OCI-LY3 (cell line): ENCODE data around the gene DIO3.

ENCODE experiments used
- H2AFZ ChIP-seq: fragments of 200-600, 300-600 bp; shearing (Covaris generic); 2 replicates; pipeline ENCODE4 v1.6.0; 2014; ENCODE audit warnings: antibody characterized with exemption, low read depth, low read length
- H3K27ac ChIP-seq: fragments of 200-600, 300-600 bp; sonication (generic); 2 replicates; pipeline ENCODE4 v1.5.1; 2014; ENCODE audit warnings: mild to moderate bottlenecking, low read length, moderate library complexity, mixed read lengths
- H3K27me3 ChIP-seq: fragments of 200-600, 300-600 bp; sonication (generic); 2 replicates; pipeline ENCODE4 v1.6.1; 2014; ENCODE audit warnings: low read depth, low read length, mixed read lengths
- H3K36me3 ChIP-seq: fragments of 200-600, 300-600 bp; sonication (generic); replicated peaks from 2 replicates; pipeline ENCODE3; 2014; ENCODE audit warnings: low read depth, low read length, mixed read lengths
- H3K4me1 ChIP-seq: fragments of 300-600, 200-600 bp; sonication (generic); 2 replicates; pipeline ENCODE4 v1.6.1; 2014; ENCODE audit warnings: low read length, mixed read lengths
- H3K4me2 ChIP-seq: fragments of 200-600, 300-600 bp; sonication (generic); 2 replicates; pipeline ENCODE4 v1.6.1; 2014; ENCODE audit warnings: low read length, mixed read lengths
- H3K4me3 ChIP-seq: fragments of 300-600, 200-600 bp; sonication (generic); 2 replicates; pipeline ENCODE4 v1.5.1; 2014; ENCODE audit warnings: antibody characterized with exemption, mild to moderate bottlenecking, low read length, moderate library complexity
- H3K79me2 ChIP-seq: fragments of 300-600, 200-600 bp; shearing (Covaris generic); 2 replicates; pipeline ENCODE4 v1.6.1; 2014; ENCODE audit warnings: mild to moderate bottlenecking, low read length, mixed read lengths
- H3K9ac ChIP-seq: fragments of 300-600, 200-600 bp; shearing (Covaris generic); 2 replicates; pipeline ENCODE4 v1.6.0; 2014; ENCODE audit warnings: mild to moderate bottlenecking, low read length, moderate library complexity
- H3K9me3 ChIP-seq: fragments of 200-600, 300-600 bp; shearing (Covaris generic); 2 replicates; pipeline ENCODE4 v1.6.1; 2014; ENCODE audit warnings: low read length, mixed read lengths; ENCODE audit not compliant: insufficient read depth
- H4K20me1 ChIP-seq: fragments of 200-600, 300-600 bp; sonication (generic); 2 replicates; pipeline ENCODE4 v1.6.1; 2016; ENCODE audit warnings: low read length, mixed read lengths; ENCODE audit not compliant: insufficient read depth
- EZH2phosphoT487 ChIP-seq: fragments of 200-600 bp; shearing (Covaris generic); IDR thresholded peaks from 2 replicates; pipeline ENCODE4 v1.6.1; 2018; ENCODE audit warnings: antibody characterized with exemption, mixed run types, low read depth
- TF ChIP-seq, protein P1 (sequence below): fragments of 200-600, 300-600 bp; sonication (generic); IDR thresholded peaks from 2 replicates; pipeline ENCODE4 v1.5.1; 2014; ENCODE audit warnings: antibody characterized with exemption, low read length, low read depth

The DIO3 gene

DNA sequence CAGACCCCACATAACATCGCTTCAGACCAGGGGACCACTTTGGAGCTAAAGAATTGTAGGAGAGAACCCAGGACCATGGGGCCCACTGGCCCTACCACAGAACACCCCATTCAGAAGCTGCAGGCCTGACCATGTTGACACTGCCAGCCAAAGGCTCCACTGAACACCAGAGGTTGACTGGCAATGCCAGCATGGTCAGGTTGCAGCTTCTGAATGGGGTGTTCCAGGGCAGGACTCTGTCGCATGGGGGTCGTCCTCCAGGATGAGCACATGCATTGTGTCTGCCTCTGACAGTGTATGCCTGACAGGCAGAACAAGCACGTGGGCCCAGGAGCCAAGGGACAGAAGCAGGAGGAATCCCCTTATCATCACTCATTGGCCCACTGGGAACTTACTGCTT is 34.1 kb downstream of the DIO3 start:
- Histone ChIP-seq H3K4me2 (no peak overlapping the region), H3K27me3 (no peaks in the 10 kb centered on the region), H2AFZ (no peak overlapping the region), H4K20me1 (no peaks in the 10 kb centered on the region), H3K79me2 (no peaks in the 10 kb centered on the region), H3K4me1 (peaks cover 4% of the 10 kb centered on the region; the same call in 1 of the 2 replicates), H3K9me3 (no peaks in the 10 kb centered on the region), H3K27ac (no peak overlapping the region), H3K4me3 (no peak overlapping the region), H3K36me3 (no peaks in the 10 kb centered on the region), H3K9ac (no peak overlapping the region)
- no peak for TF ChIP-seq EZH2phosphoT487
- TF ChIP-seq, protein P1, sequence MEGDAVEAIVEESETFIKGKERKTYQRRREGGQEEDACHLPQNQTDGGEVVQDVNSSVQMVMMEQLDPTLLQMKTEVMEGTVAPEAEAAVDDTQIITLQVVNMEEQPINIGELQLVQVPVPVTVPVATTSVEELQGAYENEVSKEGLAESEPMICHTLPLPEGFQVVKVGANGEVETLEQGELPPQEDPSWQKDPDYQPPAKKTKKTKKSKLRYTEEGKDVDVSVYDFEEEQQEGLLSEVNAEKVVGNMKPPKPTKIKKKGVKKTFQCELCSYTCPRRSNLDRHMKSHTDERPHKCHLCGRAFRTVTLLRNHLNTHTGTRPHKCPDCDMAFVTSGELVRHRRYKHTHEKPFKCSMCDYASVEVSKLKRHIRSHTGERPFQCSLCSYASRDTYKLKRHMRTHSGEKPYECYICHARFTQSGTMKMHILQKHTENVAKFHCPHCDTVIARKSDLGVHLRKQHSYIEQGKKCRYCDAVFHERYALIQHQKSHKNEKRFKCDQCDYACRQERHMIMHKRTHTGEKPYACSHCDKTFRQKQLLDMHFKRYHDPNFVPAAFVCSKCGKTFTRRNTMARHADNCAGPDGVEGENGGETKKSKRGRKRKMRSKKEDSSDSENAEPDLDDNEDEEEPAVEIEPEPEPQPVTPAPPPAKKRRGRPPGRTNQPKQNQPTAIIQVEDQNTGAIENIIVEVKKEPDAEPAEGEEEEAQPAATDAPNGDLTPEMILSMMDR = no peak

DNA sequence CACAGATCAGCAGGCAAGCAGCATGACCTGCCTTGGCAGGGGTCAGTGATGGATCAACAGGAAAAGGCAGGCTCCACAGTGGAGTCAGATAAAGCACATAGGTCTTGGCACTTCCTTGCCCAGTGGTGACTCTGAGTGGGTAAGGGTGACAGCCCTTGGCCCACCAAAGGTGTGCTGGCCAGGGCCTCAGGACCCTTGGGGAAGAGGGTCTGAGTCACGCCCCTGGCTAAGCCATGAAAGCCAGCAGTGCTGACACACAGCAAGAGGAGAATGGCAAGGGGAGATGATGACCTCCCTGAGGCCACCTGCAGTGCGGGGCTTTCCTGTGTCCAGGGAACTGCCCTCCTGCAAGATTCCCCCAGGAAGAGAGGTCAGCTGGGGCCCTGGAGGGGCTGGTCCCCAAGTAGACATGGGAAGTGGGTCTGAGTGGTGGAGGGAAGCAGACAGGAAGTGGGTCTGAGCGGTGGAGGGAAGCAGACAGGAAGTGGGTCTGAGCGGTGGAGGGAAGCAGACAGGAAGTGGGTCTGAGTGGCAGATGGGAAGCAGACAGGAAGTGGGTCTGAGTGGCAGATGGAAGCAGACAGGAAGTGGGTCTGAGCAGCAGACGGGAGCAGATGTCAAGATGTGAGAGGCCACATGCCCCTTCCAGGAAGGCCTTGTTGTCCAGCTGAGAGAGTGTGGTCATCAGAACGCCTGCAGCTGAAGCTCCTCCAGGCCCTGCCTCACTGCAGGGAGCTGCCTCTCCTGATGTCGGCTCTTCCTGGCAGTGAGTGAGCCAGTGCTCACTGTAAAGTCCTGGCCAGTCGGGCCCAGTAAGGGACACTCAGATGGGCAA is 34.8 kb downstream of the DIO3 start:
- no peaks in the 10 kb centered on the region for H3K79me2 ChIP-seq
- peaks cover 4% of the 10 kb centered on the region; the same call in 1 of the 2 replicates for H3K4me1 ChIP-seq
- H3K4me3 ChIP-seq = no peak overlapping the region
- H3K9me3 ChIP-seq = no peaks in the 10 kb centered on the region
- H3K27me3 ChIP-seq = no peaks in the 10 kb centered on the region
- no peaks in the 10 kb centered on the region for H3K36me3 ChIP-seq
- peak overlapping the region; percentile 56; the same call in 1 of the 2 replicates for H2AFZ ChIP-seq
- TF ChIP-seq, protein P1 = no peak
- no peak for TF ChIP-seq EZH2phosphoT487
- no peaks in the 10 kb centered on the region for H4K20me1 ChIP-seq
- no peak overlapping the region for H3K9ac ChIP-seq
- H3K27ac ChIP-seq = no peak overlapping the region
- no peak overlapping the region for H3K4me2 ChIP-seq

DNA sequence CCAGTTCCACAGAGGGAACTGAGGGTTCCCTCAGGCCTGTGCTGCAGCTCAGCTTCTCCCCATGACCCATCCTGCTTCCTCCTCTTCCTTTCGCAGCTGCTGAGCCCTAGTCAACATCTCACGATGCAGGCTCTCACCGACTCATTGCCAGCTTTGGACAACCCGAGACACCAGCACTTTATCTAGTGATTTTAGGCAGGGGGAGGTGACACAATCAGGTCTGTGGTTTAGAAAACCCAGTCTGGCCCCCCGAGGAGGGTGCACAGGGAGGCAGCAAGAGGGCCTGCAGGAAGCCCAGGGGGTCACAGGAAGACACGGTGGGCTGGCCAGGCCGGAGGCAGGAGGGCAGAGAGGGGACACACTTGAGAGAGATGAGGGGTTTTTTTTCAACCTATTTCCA is 35.4 kb downstream of the DIO3 start:
- Histone ChIP-seq H3K79me2 (no peaks in the 10 kb centered on the region), H3K27me3 (no peaks in the 10 kb centered on the region), H2AFZ (peak overlapping the region; percentile 56; the same call in 1 of the 2 replicates), H3K9me3 (no peaks in the 10 kb centered on the region), H3K36me3 (no peaks in the 10 kb centered on the region), H3K27ac (no peak overlapping the region), H3K4me2 (no peak overlapping the region), H3K4me3 (no peak overlapping the region), H3K9ac (no peak overlapping the region), H4K20me1 (no peaks in the 10 kb centered on the region), H3K4me1 (peaks cover 4% of the 10 kb centered on the region; the same call in 1 of the 2 replicates)
- TF ChIP-seq, protein P1 = no peak
- no peak for TF ChIP-seq EZH2phosphoT487

DNA sequence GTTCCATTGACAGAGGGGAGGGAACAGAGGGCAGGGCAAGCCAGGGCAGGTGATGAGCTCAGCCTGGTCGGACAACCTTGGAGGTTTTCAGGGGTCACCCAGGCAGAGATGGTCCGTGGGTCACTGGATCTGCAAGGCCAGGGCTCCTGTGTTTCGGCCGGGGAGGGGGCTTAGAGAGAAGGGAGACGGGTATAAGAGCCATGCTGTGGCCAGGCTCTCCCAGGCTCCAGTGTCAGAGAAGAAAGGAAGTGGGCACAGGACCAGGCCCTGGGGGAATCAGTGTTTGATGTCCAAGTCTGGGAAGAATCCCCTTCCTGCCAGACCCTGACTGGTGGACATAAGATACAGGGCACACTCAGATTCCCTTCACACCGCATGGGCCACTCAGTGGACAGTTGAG is 36.9 kb downstream of the DIO3 start:
- Histone ChIP-seq H3K27ac (no peak overlapping the region), H4K20me1 (no peaks in the 10 kb centered on the region), H3K9me3 (no peaks in the 10 kb centered on the region), H3K4me1 (peaks cover 4% of the 10 kb centered on the region; the same call in 1 of the 2 replicates), H3K4me3 (no peak overlapping the region), H3K36me3 (no peaks in the 10 kb centered on the region), H2AFZ (no peak overlapping the region), H3K79me2 (no peaks in the 10 kb centered on the region), H3K27me3 (no peaks in the 10 kb centered on the region), H3K4me2 (no peak overlapping the region), H3K9ac (no peak overlapping the region)
- TF ChIP-seq, protein P1 = no peak
- TF ChIP-seq EZH2phosphoT487 = no peak
